Peyer's patch (tissue), 4 donors: ENCODE measurements around the gene MUC21.

ENCODE experiments used
- CTCF ChIP-seq, 6 experiments: fragments of 450-650 bp in 4 of 6; fragments of 200-600 bp in 2 of 6; sonication (generic) in 1 of 6; IDR thresholded peaks; one replicate each; pipeline ENCODE4 v1.5.1; 2017 to 2019; ENCODE audit warnings: antibody characterized with exemption in 6 of 6, mild to moderate bottlenecking in 3 of 6, moderate library complexity in 1 of 6
- POLR2A ChIP-seq, 2 donors: fragments of 450-650 bp; IDR thresholded peaks; one replicate each; pipeline ENCODE4 v1.5.1; 2017; ENCODE audit warnings: antibody characterized with exemption in 2 of 2, mild to moderate bottlenecking in 2 of 2, moderate library complexity in 2 of 2

- TF ChIP-seq CTCF (IDR thresholded peaks at IDR 0.05) (no peak), POLR2A (IDR thresholded peaks at IDR 0.05) (no peak)
Observed at GRCh38 chr6:31009731-31010130, 26.2 kb downstream of the MUC21 start.
